Activated CD4-positive, alpha-beta T cell treated with anti-CD3 and anti-CD28 coated beads, Interleukin-2, amount 10 ng/mL, durations not matched to agents 7 days and 5 days (primary cell): ENCODE results near the gene ATP6V1A. TPM values are rescaled to one million over a fixed set of nuclear protein-coding genes. Genes with fewer than 3 reads are reported as not detected.
"Not testable (repeated sequence)": the region's sequence is repeated elsewhere in the genome, so short reads cannot be mapped to it uniquely, and the experiment has no call there.

ENCODE experiments used
- CTCF ChIA-PET: fragments of 350-600 bp; sonication (Branson Sonifier 250); formaldehyde crosslinking; loops from one replicate; lab custom pipeline; 2021; ENCODE audit warnings: antibody characterized with exemption; lab: Charles Lee
- POLR2A ChIA-PET: fragments of 350-600 bp; sonication (Branson Sonifier 250); formaldehyde crosslinking; loops from one replicate; lab custom pipeline; 2021; ENCODE audit warnings: antibody characterized with exemption; lab: Charles Lee
- DNase-seq: peaks from one replicate; pipeline ENCODE4 v3.0.0-alpha.2; 2020
- H3K27ac Mint-ChIP-seq: one replicate; pipeline ENCODE4 v1.8.0; 2021; ENCODE audit warnings: mild to moderate bottlenecking, moderate library complexity, mixed read lengths
- H3K27me3 Mint-ChIP-seq: one replicate; pipeline ENCODE4 v1.8.0; 2021; ENCODE audit warnings: mixed read lengths
- H3K36me3 Mint-ChIP-seq: one replicate; pipeline ENCODE4 v1.8.0; 2021; ENCODE audit warnings: low read depth, mixed read lengths
- H3K4me1 Mint-ChIP-seq: one replicate; pipeline ENCODE4 v1.8.0; 2021; ENCODE audit warnings: mixed read lengths
- H3K4me3 Mint-ChIP-seq: one replicate; pipeline ENCODE4 v1.8.0; 2021; ENCODE audit warnings: mild to moderate bottlenecking, moderate library complexity, mixed read lengths
- H3K9me3 Mint-ChIP-seq: one replicate; pipeline ENCODE4 v1.8.0; 2021; ENCODE audit warnings: mixed read lengths
- total RNA-seq, 2 experiments: library from RNA; stranded (reverse); gene quantifications; one replicate each; pipeline ENCODE4 v1.2.3, GENCODE V29; 2021

The ATP6V1A gene
- total RNA-seq, 2 experiments from 2014 or later = 40.7 to 41.7 TPM

- no peak within 1 kb of the TSS for H3K27ac Mint-ChIP-seq
- H3K4me3 Mint-ChIP-seq = peak within 1 kb of the TSS; percentile 70
- ChIA-PET POLR2A (no interaction called here), CTCF (interaction anchor here (0.6 to 1.9 kb wide), 6 partner anchors 33 to 497 kb away, joined by 3 to 8 read pairs (median 4); no protein-coding TSS in a partner anchor)
- no peaks in the 10 kb centered on the region for H3K36me3 Mint-ChIP-seq
- peaks cover 9% of the 10 kb centered on the region for H3K4me1 Mint-ChIP-seq
- DNase-seq = peak; percentile 84
- no peaks in the 10 kb centered on the region for H3K9me3 Mint-ChIP-seq
- H3K27me3 Mint-ChIP-seq = peaks cover 2% of the 10 kb centered on the region
Observed at GRCh38 chr3:113838631-113839209, 91.9 kb downstream of the ATP6V1A start, which contains the start of gene GRAMD1C. TSS of gene GRAMD1C (plus strand) at chr3:113838788. CDS start at chr3:113838910, 122 bp downstream.

- peak overlapping the region; percentile 70 for H3K4me3 Mint-ChIP-seq
- POLR2A ChIA-PET = no interaction called here
- no peaks in the 10 kb centered on the region for H3K36me3 Mint-ChIP-seq
- DNase-seq = no peak
- no peak overlapping the region for H3K27ac Mint-ChIP-seq
- peaks cover 2% of the 10 kb centered on the region for H3K27me3 Mint-ChIP-seq
- H3K4me1 Mint-ChIP-seq = peaks cover 9% of the 10 kb centered on the region
- CTCF ChIA-PET = interaction anchor here (1.1 to 1.9 kb wide), 3 partner anchors 34 to 451 kb away, joined by 3 to 8 read pairs (median 3); no protein-coding TSS in a partner anchor
- H3K9me3 Mint-ChIP-seq = no peaks in the 10 kb centered on the region
Observed at GRCh38 chr3:113839551-113839950, 92.7 kb downstream of the ATP6V1A start.

- H3K4me1 Mint-ChIP-seq = no peaks in the 10 kb centered on the region
- CTCF ChIA-PET = interaction anchor here (0.5 to 1.3 kb wide), 4 partner anchors 68 to 305 kb away, joined by 3 to 4 read pairs (median 4); no protein-coding TSS in a partner anchor
- POLR2A ChIA-PET = no interaction called here
- H3K36me3 Mint-ChIP-seq = no peaks in the 10 kb centered on the region
- H3K4me3 Mint-ChIP-seq = no peak overlapping the region
- H3K9me3 Mint-ChIP-seq = no peaks in the 10 kb centered on the region
- DNase-seq = no peak
- no peaks in the 10 kb centered on the region for H3K27me3 Mint-ChIP-seq
- no peak overlapping the region for H3K27ac Mint-ChIP-seq
Observed at GRCh38 chr3:113844622-113845222, 97.9 kb downstream of the ATP6V1A start.

- Mint-ChIP-seq H3K27ac (no peak overlapping the region), H3K4me3 (no peak overlapping the region)
- POLR2A ChIA-PET = no interaction called here
Observed at GRCh38 chr3:113847247-113847646, 100.4 kb downstream of the ATP6V1A start.

GRCh38 chr3:113847664-113848461 is 101.0 kb downstream of the ATP6V1A start:
- CTCF ChIA-PET = interaction anchor here (1.2 kb wide), 1 partner anchor 20 kb away, joined by 3 read pairs; no protein-coding TSS in a partner anchor
- Mint-ChIP-seq H3K9me3 (no peaks in the 10 kb centered on the region), H3K36me3 (no peaks in the 10 kb centered on the region), H3K4me1 (no peaks in the 10 kb centered on the region), H3K27ac (no peak overlapping the region), H3K4me3 (no peak overlapping the region), H3K27me3 (peaks cover under 1% of the 10 kb centered on the region)
- no peak for DNase-seq
- POLR2A ChIA-PET = no interaction called here

More at GRCh38 chr3:113847247-113847646, 100.4 kb downstream of the ATP6V1A start:
- CTCF ChIA-PET = interaction anchor here (1.2 to 1.4 kb wide), 2 partner anchors 20 to 25 kb away, joined by 3 to 5 read pairs; no protein-coding TSS in a partner anchor
- Mint-ChIP-seq H3K4me1 (no peaks in the 10 kb centered on the region), H3K36me3 (no peaks in the 10 kb centered on the region), H3K27me3 (no peaks in the 10 kb centered on the region), H3K9me3 (no peaks in the 10 kb centered on the region)
- DNase-seq = no peak

GRCh38 chr3:113849071-113849470 is 102.2 kb downstream of the ATP6V1A start:
- POLR2A ChIA-PET, H3K4me1 Mint-ChIP-seq, H3K27me3 Mint-ChIP-seq, CTCF ChIA-PET, H3K9me3 Mint-ChIP-seq, H3K4me3 Mint-ChIP-seq, DNase-seq, H3K27ac Mint-ChIP-seq, H3K36me3 Mint-ChIP-seq: not testable (repeated sequence)

GRCh38 chr3:113849841-113850240 is 103.0 kb downstream of the ATP6V1A start:
- H3K36me3 Mint-ChIP-seq, H3K27me3 Mint-ChIP-seq, H3K9me3 Mint-ChIP-seq, H3K4me1 Mint-ChIP-seq, H3K27ac Mint-ChIP-seq, POLR2A ChIA-PET, DNase-seq, H3K4me3 Mint-ChIP-seq: not testable (repeated sequence)
- CTCF ChIA-PET = interaction anchor here (1.6 kb wide), 1 partner anchor 10 kb away, joined by 3 read pairs; no protein-coding TSS in a partner anchor

GRCh38 chr3:113850391-113850790 is 103.6 kb downstream of the ATP6V1A start:
- H3K27ac Mint-ChIP-seq, H3K4me1 Mint-ChIP-seq, H3K4me3 Mint-ChIP-seq, H3K9me3 Mint-ChIP-seq, POLR2A ChIA-PET, DNase-seq, H3K27me3 Mint-ChIP-seq, H3K36me3 Mint-ChIP-seq: not testable (repeated sequence)
- CTCF ChIA-PET = interaction anchor here (1.2 to 1.6 kb wide), 2 partner anchors 9 to 105 kb away, joined by 3 read pairs; no protein-coding TSS in a partner anchor

- ChIA-PET POLR2A (no interaction called here), CTCF (no interaction called here)
- Mint-ChIP-seq H3K27ac (no peak overlapping the region), H3K4me1 (no peaks in the 10 kb centered on the region), H3K4me3 (no peak overlapping the region), H3K27me3 (peaks cover 8% of the 10 kb centered on the region), H3K36me3 (no peaks in the 10 kb centered on the region), H3K9me3 (no peaks in the 10 kb centered on the region)
- DNase-seq = no peak
Observed at GRCh38 chr3:113852506-113852905, 105.7 kb downstream of the ATP6V1A start.

Other genes with a start within 250 kb of the ATP6V1A start
- 10 to 100 TPM; 15.8 to 16.0 TPM for gene SPICE1, start 231.9 kb upstream of the ATP6V1A start, total RNA-seq
- gene SIDT1, start 214.5 kb upstream of the ATP6V1A start, total RNA-seq = 10 to 100 TPM; 31.6 TPM
- gene USF3, start 50.4 kb upstream of the ATP6V1A start, total RNA-seq = 10 to 100 TPM; 18.3 to 20.4 TPM
- 10 to 100 TPM; 91.4 to 95.2 TPM for gene NAA50, start 786 bp upstream of the ATP6V1A start, total RNA-seq
- gene GRAMD1C, start 91.8 kb downstream of the ATP6V1A start, total RNA-seq = under 1 TPM; 0.29 to 0.35 TPM
- gene ZDHHC23, start 201.0 kb downstream of the ATP6V1A start, total RNA-seq = 1 to 10 TPM; 2.8 to 3.3 TPM